Renal cortical epithelial cell (primary cell): Measurements from ENCODE around the gene KLHL26. TPM values are rescaled to one million over a fixed set of nuclear protein-coding genes. Genes with fewer than 3 reads are reported as not detected.

Source experiments
- DNase-seq: peaks from one replicate; pipeline ENCODE4 v3.0.0-alpha.2; 2011; ENCODE audit warnings: low read depth
- total RNA-seq: library from RNA; depleted of rRNA; stranded (reverse); fragments of >200 nt; gene quantifications from 2 replicates; pipeline ENCODE4 v1.2.3, GENCODE V29; 2014

The KLHL26 gene
- total RNA-seq, 1 donor from 2014 or later, result 13.9 TPM

DNA sequence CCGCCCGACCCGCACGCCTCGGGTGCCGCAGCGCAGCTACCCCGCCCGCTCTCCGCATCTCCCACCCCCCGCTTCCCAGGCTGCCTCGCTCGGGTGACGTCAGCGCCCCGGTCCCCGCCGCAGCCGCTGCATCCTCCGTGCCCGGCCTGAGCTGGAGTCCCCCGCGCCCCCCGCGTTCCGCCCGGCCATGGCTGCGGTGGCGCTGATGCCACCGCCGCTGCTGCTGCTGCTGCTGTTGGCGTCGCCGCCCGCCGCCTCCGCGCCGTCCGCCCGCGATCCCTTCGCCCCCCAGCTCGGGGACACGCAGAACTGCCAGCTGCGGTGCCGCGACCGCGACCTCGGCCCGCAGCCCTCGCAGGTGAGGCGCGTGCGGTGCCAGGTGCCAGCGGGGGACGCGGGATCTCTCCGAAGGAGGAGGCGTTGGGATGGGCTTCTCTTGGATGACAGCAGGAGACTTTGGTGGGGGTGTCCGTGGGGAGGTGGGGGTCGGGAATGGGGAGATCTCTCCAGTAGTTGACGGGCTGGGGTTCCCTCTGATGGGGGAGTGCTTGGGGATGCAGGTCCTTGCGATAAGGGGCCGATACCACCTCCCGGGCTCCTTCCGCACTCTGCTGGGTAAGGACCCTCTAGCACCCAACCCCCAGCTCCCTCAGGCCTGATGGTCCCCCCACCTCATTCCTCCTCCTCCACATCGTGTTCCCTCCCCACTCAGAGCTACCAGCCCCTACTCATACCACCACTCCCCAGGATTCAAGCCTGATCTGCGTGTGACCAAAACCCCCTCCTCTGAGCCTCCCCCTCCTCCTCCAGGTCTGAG lies 23.8 kb upstream of the KLHL26 start, which contains the start of gene TMEM59L:
Gene TMEM59L, plus strand, starts transcription at position 99 of the 817 bp plus-strand sequence. Its CDS starts 89 bp downstream, at position 188.
- DNase-seq, result no peak

GRCh38 chr19:18613589-18614234 lies 23.1 kb upstream of the KLHL26 start:
- DNase-seq, result no peak

- no peak for DNase-seq
Measured at GRCh38 chr19:18616023-18616422, 20.8 kb upstream of the KLHL26 start.

DNA sequence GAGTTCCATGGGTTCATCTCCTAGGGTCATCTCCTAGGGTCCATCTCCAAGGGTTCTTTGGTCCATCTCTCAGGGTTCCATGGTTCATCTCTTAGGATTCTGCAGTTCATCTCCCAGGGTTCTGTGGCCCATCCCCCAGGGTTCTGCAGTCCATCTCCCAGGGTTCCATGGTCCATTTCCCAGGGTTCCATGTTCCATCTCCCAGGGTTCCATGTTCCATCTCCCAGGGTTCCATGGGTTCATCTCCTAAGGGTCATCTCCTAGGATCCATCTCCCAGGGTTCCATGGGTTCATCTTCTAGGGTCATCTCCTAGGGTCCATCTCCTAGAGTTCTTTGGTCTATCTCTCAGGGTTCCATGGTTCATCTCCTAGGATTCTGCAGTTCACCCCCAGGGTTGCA lies 19.3 kb upstream of the KLHL26 start:
- no peak for DNase-seq

- no peak for DNase-seq
Measured at GRCh38 chr19:18618236-18618635, 18.6 kb upstream of the KLHL26 start.

DNA sequence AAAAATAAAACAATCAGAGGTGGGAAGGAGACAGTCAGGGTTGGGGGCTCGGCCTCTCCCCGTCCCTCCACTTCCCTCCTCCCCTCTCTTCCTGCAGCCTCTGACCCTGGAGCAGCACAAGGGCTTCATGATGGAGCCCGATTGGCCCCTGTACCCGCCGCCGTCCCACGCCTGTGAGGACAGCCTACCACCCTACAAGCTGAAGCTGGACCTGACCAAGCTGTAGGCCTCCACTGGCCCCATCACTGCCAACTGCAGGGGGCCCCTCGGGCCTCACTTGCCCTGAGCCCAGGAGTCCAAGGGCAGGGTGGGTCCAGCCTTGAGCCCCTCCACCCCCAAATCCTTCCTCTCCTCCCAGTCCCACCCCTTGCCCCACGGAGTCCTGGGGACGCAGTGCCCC lies 16.5 kb upstream of the KLHL26 start:
- DNase-seq, result no peak

GRCh38 chr19:18620902-18621301 lies 15.9 kb upstream of the KLHL26 start:
- DNase-seq, result no peak

DNA sequence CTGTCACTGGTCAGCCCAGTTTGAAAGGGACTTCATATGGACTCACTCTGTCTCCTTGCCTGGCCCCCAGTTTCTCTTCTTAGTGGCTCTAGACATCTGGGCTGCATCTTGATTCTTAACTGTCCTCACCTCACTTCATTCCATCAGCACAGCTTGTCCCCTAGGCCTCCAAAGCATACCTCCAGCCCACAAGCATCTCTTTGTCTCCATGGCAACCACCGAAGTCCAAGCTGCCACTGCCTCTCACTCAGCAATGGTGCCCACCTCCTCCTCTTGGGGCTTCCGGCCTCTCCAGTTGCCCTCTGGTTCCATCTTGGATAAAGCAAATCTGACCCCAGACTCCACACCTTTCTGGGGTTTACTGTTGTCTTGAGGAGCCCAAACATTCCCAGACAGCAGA lies 9.9 kb upstream of the KLHL26 start:
- DNase-seq, result no peak

DNA sequence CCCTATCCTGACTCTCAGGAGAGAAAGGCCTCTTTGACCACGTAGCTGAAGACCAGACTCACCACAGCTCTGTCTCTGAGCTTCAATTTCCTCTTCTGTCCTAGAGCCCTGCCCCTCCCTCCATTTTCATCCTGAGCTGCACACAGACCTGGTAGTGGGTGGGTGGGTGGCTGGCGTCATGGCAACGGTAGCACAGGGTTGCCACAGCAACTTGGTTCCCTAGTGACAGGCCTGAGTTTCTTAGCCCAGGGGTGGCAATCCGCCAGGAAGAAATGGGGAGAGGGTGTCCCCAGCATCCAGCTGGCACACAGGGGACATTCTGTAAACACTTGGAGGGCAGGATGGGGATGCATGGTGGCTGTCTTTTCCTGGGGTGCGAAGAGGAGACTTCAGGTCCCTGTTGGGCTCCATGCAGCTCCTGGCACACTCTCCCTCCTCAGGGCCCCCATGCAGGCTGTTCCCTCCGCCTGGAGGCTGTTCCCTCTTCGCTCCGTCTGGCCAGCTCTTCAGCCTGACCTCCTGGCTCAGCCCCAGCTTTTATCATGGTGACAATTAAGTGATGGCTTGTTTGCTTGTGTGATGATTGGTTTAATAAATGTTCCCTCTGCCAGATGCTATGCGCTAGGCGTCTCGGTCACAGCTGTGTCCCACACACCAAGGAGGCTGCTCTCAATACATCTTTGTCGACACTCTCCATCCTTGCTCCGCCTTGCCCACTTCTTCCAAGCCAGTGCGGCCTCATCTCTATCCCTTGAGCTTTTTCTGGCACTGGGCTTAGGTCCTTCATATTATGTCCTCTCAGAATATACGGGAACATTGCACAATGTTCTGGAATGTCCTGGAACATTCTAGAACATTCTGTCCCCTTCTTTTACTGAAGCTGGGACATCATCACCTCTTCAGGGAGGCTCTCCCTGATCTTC lies 7.4 kb upstream of the KLHL26 start:
- no peak for DNase-seq

- DNase-seq, result no peak
Measured at GRCh38 chr19:18633321-18633720, 3.5 kb upstream of the KLHL26 start.

DNA sequence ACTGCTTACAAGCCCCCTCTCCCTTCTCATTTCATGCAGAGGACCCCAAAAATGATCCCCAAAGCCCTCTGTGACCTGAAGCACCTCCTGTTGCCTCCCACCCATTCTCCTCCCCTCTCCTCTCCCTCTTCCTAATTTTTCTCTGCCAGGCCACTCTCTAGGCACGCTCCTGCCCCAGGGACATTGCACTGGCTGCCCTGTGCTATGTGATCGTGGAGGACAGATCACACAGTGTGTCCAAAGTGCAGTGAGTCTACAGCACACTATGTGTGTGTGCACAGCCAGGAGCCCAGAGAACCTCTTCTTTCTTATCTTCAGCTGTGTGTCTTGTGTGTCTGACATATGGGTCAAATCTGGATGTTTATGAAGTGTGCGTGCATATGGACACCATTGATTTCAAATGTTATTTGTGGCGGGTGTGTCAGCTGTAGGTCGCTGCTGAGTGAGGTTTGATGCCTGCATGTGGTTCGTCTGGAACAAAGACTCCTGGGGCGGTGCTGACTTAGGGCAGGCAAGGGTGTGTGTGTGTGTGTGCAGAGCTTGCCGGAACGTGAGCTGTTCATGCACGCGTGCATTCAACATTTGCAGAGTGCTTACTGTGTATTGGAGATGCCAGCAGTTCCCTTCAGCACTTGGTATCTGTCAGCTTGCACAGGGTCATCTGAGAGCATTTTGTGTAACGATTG lies 2.1 kb upstream of the KLHL26 start:
- DNase-seq, result no peak

DNA sequence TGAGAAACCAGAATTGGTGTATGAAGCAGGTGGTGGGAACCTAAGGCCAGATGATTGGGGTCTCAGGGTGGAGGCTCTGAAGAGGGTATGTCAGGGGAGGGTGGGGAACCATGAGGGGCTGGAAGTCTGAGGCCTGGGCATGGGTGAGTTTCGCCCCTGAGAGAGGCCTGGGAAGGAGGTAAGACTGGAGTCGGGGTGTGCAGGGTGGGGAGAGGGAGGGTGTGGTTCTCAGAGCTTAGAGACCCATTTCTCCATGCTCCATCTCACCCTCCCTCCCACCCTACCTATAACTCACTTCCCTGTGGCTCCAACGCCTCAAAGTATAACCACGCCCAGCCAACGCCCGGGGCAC lies 1.0 kb upstream of the KLHL26 start:
- DNase-seq, result no peak

GRCh38 chr19:18636183-18636968 lies 452 bp upstream of the KLHL26 start:
- DNase-seq, result peak; percentile 89

DNA sequence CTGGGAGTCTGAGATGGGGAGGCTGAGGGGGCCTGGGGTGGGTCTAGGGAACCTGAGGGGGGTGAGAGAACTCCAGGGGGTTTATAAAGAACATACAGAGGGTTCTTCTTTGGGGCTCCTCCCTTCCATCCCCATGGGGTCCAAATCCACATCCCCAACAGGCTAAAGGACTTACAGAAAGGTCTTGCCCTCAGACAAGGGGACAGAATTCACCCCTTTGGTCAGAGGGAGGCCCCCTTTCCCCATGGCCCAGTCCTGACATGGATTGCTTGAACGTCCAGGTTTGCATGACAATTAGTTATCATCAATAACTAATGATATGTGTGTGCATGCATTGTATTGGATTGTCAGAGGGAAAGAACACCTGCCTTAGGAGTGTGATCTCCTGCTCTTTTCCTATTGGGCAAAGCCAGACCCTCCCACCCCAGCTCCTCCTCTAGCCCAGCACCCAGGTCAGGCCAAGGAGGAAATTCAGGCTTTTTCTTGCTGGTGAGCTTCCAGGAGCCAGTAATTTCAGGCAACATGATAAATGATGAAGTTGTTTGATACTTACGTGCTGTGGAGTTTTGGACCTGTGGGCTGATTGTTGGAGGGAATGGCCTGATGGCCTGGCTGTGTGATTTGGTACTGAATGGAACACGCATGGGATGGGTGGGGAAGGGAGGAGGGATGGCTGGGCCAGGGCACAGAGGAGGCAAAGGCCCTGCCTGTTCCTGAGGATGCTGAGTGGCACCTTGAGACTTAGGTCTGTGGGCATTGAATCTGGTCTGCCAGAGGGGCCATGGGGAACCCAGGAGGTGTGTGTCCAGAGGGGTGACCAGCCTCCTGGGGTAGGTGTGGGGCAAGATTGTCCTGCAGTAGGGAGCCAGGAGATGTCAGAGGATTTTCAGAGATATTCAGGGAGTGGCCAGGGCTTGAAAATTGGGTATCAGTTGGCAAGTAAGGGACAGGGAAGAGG lies 1.1 kb downstream of the KLHL26 start:
- peak; percentile 36 for DNase-seq

- no peak for DNase-seq
Measured at GRCh38 chr19:18639706-18640243, 2.9 kb downstream of the KLHL26 start.

DNA sequence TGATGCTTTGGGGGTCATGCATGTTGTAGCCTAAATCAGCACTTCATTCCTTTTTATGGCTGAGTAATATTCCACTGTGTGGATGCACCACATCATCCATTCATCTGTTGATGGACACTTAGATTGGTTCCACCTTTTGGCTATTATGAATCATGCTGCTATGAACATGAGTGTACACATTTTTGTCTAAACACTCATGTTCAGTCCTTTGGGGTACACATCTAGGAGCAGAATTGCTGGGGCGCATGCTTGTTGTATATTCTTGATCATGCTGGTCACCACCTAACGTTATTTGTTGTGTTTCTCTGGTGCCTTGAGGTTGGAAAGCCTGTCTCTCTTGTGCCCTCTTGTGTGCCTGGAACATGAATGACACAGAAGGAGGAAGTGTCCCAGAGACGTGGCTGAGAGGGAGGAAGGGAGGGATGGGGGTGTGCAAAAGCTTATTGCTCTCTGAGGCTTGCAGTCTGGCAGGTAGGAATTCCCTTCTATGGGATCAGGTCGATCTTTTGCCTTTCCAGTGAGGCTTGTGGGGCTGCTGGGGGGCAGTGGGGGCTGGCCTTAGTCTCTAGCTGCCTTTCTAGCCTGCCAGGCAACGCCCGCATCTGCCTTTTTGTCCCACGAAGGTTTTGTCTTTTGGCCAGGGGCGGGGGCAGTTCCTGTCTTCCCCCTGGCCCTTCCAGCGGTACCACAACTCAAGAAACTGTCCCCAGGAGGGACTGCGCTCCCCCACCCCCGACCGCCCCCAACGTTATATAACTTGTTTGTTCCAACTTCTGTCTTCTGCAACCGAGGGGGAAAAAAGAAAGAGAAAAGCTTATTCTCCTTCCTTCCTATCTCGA lies 7.6 kb downstream of the KLHL26 start:
- DNase-seq, result no peak

DNA sequence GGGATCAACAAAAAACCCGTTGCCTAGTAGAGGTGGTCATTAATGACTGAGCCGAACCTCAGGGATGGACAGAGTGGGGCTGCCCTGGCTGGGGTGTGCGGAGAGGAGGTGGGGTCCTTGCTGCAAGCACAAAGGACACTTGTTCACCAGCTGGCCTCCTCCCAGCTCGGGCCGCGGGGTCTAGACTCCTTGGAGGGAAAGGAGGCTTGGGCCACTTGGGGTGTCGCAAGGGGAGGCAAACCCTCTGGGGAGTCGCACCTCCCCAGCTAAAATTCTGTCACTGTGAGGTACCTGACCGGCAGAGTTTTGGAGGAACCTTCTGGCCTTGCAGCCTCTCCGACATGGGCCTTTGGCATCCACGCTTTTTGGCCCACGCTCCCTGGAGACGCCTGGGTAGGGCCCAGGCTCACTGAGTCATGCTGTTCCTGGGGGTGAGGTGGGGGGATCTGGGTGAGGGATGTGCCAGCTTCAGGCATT lies 8.2 kb downstream of the KLHL26 start:
- DNase-seq, result no peak
